Suprapubic skin (tissue), 4 donors: ENCODE measurements around the gene GSDME. TPM values are rescaled to one million over a fixed set of nuclear protein-coding genes. Genes with fewer than 3 reads are reported as not detected.

Experiments used
- DNase-seq, 2 donors: peaks; one replicate each; pipeline ENCODE4 v3.0.0-alpha.2; 2019; ENCODE audit warnings: low spot score in 2 of 2
- H3K27ac ChIP-seq: fragments of 200-600 bp; sonication (generic); one replicate; pipeline ENCODE4 v1.5.1; 2019
- H3K27me3 ChIP-seq: fragments of 200-600 bp; sonication (generic); one replicate; pipeline ENCODE4 v1.5.1; 2019
- H3K36me3 ChIP-seq: fragments of 200-600 bp; sonication (generic); one replicate; pipeline ENCODE4 v1.5.1; 2019
- H3K4me1 ChIP-seq: fragments of 200-600 bp; sonication (generic); one replicate; pipeline ENCODE4 v1.5.1; 2019
- H3K4me3 ChIP-seq: fragments of 200-600 bp; sonication (generic); one replicate; pipeline ENCODE4 v1.5.1; 2019; ENCODE audit warnings: mild to moderate bottlenecking
- H3K9me3 ChIP-seq: fragments of 200-600 bp; sonication (generic); one replicate; pipeline ENCODE4 v1.5.1; 2019
- CTCF ChIP-seq, 2 donors: fragments of 200-600 bp in 1 of 2; fragments of 450-650 bp in 1 of 2; sonication (generic) in 1 of 2; IDR thresholded peaks; one replicate each; pipeline ENCODE4 v1.5.1; 2016 to 2019; ENCODE audit warnings: antibody characterized with exemption in 2 of 2, mild to moderate bottlenecking in 1 of 2, moderate library complexity in 1 of 2
- EP300 ChIP-seq: sonication (generic); formaldehyde crosslinking; IDR thresholded peaks from one replicate; pipeline ENCODE4 v1.6.1; 2017; ENCODE audit warnings: antibody characterized with exemption
- POLR2A ChIP-seq, 2 donors: fragments of 450-650 bp; IDR thresholded peaks; one replicate each; pipeline ENCODE4 v1.6.1; 2017; ENCODE audit warnings: antibody characterized with exemption in 2 of 2, mild to moderate bottlenecking in 2 of 2, moderate library complexity in 2 of 2
- POLR2AphosphoS5 ChIP-seq, 3 donors: sonication (generic); formaldehyde crosslinking; IDR thresholded peaks; one replicate each; pipeline ENCODE4 v1.6.1; 2017; ENCODE audit warnings: antibody characterized with exemption in 3 of 3
- WGBS: methylation state at CpG from one replicate; pipeline ENCODE4 v1.1.5; 2018; 5-methylcytosine and 5-hydroxymethylcytosine counted together
- total RNA-seq, 4 donors: library from RNA; depleted of rRNA; stranded (reverse); fragments of >200 nt; gene quantifications; one replicate each; pipeline ENCODE4 v1.1.0, GENCODE V29; 2016

Gene GSDME
- total RNA-seq, 4 donors from 2014 or later: 1.4 to 7.2 (median 2.5) TPM

DNA sequence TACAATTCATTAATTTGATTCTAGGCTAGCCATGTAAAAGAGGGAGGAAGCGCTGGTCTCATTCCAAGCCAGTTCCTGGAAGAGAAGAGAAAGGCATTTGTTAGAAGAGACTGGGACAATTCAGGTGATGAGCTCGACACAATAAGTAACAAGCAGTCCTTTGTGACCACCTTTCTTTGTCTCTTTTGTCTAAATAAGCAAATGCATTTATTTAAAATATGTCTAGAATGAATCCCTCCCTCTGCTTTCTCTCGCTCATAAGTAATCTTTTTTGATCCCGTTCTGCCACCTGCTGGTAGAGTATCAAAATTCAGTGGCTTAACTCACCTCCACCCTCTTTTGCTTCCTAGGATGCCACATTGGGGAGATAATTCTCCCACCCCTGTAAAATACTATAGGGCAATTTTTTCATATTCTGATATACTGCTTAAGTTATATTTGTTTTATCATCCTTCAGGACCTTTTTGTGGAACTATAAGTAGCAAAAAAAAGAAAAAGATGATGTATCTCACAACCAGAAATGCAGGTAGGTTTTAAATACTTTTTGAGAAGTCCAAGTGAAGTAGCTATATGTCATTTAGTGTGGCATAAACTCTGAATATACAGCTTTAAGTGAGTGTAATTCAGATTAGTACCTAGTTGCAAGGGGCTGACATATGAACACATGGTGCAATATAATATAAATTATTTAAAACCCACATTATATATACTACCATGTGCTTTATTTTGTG lies 91.5 kb downstream of the GSDME start:
- 31% methylated on average over 4 of the region's 4 CpGs for WGBS
- no peak overlapping the region for H3K4me3 ChIP-seq

GRCh38 chr7:24660546-24660945 lies 96.7 kb downstream of the GSDME start:
- DNase-seq: no peak
- Histone ChIP-seq H3K9me3 (no peaks in the 10 kb centered on the region), H3K4me1 (no peaks in the 10 kb centered on the region), H3K27me3 (no peaks in the 10 kb centered on the region), H3K36me3 (no peaks in the 10 kb centered on the region), H3K4me3 (no peak overlapping the region), H3K27ac (no peak overlapping the region)
- WGBS: 62% methylated on average over 2 of the region's 2 CpGs
- no peak for TF ChIP-seq POLR2AphosphoS5 (IDR thresholded peaks at IDR 0.05)
- TF ChIP-seq POLR2A (IDR thresholded peaks at IDR 0.05): no peak
- TF ChIP-seq CTCF (IDR thresholded peaks at IDR 0.05): no peak
- no peak for TF ChIP-seq EP300

More for the DNA sequence above, 91.5 kb downstream of the GSDME start:
- Histone ChIP-seq H3K27me3 (no peaks in the 10 kb centered on the region), H3K4me1 (no peaks in the 10 kb centered on the region), H3K36me3 (no peaks in the 10 kb centered on the region), H3K9me3 (no peaks in the 10 kb centered on the region), H3K27ac (no peak overlapping the region)
- DNase-seq: no peak
- no peak for TF ChIP-seq POLR2A (IDR thresholded peaks at IDR 0.05)
- peak; percentile 44 to 59 for TF ChIP-seq CTCF (IDR thresholded peaks at IDR 0.05)

DNA sequence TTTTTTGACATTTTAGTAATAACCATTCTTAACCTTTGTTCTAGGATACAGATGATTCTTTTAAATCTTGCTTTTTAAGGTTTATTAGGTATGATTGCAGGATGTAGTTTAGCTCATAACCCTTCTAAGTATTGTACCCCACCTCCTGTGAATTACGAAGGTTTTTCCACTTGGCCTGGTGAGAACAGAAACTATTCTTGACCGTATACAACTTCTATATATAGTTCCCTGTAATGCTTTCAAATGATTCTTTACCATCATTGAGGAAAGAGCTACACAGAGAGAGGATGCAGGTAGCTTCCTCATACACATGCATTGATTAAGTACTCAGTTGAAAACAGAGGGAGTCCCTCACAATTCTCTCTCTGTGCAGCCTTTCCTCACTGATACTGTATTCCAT lies 97.8 kb downstream of the GSDME start:
- no peaks in the 10 kb centered on the region for H3K9me3 ChIP-seq
- H3K4me3 ChIP-seq: no peak overlapping the region
- WGBS: 89% methylated on average over 2 of the region's 2 CpGs
- DNase-seq: no peak
- H3K27me3 ChIP-seq: no peaks in the 10 kb centered on the region
- no peaks in the 10 kb centered on the region for H3K36me3 ChIP-seq
- no peaks in the 10 kb centered on the region for H3K4me1 ChIP-seq
- TF ChIP-seq CTCF (IDR thresholded peaks at IDR 0.05) (no peak), POLR2A (IDR thresholded peaks at IDR 0.05) (no peak), POLR2AphosphoS5 (IDR thresholded peaks at IDR 0.05) (no peak), EP300 (no peak)
- H3K27ac ChIP-seq: no peak overlapping the region

DNA sequence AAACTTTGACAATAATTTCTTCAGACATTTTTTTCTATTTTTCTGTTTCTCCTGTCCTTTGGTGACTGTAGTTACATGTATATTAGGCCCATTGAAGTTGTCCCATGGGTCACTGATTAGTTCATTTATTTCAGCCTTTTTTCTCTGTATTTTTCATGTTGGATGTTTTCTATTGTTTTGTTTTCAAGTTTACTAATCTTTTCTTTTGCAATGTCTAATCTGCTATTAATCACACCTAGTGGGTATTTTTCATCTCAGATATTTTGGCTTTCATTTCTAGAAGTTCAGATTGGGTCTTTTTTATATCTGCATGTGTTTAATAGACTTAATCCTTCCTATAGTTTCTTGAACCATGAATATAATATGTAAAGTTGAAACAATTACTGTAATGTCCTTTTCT lies 99.3 kb downstream of the GSDME start:
- Histone ChIP-seq H3K4me1 (no peaks in the 10 kb centered on the region), H3K36me3 (no peaks in the 10 kb centered on the region), H3K27ac (no peak overlapping the region), H3K9me3 (no peaks in the 10 kb centered on the region), H3K27me3 (no peaks in the 10 kb centered on the region), H3K4me3 (no peak overlapping the region)
- no peak for DNase-seq
- no peak for TF ChIP-seq POLR2AphosphoS5 (IDR thresholded peaks at IDR 0.05)
- no peak for TF ChIP-seq CTCF (IDR thresholded peaks at IDR 0.05)
- TF ChIP-seq POLR2A (IDR thresholded peaks at IDR 0.05): no peak
- no peak for TF ChIP-seq EP300

DNA sequence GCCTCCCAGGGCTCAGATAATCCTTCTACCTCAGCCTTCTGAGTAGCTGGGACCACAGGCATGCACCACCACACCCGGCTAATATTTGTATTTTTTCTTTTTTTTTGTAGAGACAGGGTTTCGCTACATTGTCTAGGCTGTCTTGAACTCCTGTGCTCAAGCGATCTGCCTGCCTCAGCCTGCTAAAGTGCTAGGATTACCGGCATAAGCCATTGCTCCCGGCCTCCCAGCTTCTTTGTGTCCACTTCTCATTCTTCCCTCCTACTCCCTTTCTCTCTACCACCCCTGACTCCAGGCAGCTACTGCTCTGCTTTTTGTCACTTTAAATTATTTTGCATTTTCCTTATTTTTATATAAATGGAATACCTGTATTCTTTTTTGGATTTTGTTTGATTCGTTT lies 100.7 kb downstream of the GSDME start:
- WGBS: 89% methylated on average over 6 of the region's 6 CpGs
- no peak for DNase-seq
- H3K4me1 ChIP-seq: no peaks in the 10 kb centered on the region
- no peaks in the 10 kb centered on the region for H3K36me3 ChIP-seq
- no peak overlapping the region for H3K4me3 ChIP-seq
- no peak for TF ChIP-seq POLR2AphosphoS5 (IDR thresholded peaks at IDR 0.05)
- TF ChIP-seq CTCF (IDR thresholded peaks at IDR 0.05): no peak
- no peak for TF ChIP-seq EP300
- TF ChIP-seq POLR2A (IDR thresholded peaks at IDR 0.05): no peak
- H3K27me3 ChIP-seq: no peaks in the 10 kb centered on the region
- no peak overlapping the region for H3K27ac ChIP-seq
- no peaks in the 10 kb centered on the region for H3K9me3 ChIP-seq
